Neural cell (in vitro differentiated cells): ENCODE measurements around the gene FNDC3B. TPM values are rescaled to one million over a fixed set of nuclear protein-coding genes. Genes with fewer than 3 reads are reported as not detected.

Source experiments
- H2AFZ ChIP-seq: fragments of 200-600, 300-800 bp; sonication (generic), shearing (Covaris generic); 2 replicates; pipeline ENCODE4 v1.6.0; 2014; ENCODE audit warnings: low read depth, mild to moderate bottlenecking, antibody characterized with exemption, low read length, moderate library complexity
- H3F3A ChIP-seq: fragments of 200-600 bp; shearing (Covaris generic); 2 replicates; pipeline ENCODE4 v1.6.1; 2016; ENCODE audit warnings: mild to moderate bottlenecking, moderate library complexity, mixed read lengths, antibody characterized with exemption, low read length; ENCODE audit not compliant: insufficient read depth, poor library complexity, severe bottlenecking
- H3K27ac ChIP-seq: fragments of 200-600, 300-800 bp; sonication (generic), shearing (Covaris generic); 2 replicates; pipeline ENCODE4 v1.5.1; 2014; ENCODE audit warnings: mild to moderate bottlenecking, low read length, moderate library complexity
- H3K27me3 ChIP-seq: fragments of 300-800, 200-600 bp; sonication (generic), shearing (Covaris generic); 2 replicates; pipeline ENCODE4 v1.6.0; 2014; ENCODE audit warnings: mild to moderate bottlenecking, low read depth, low read length, moderate library complexity; ENCODE audit not compliant: insufficient read depth
- H3K36me3 ChIP-seq: fragments of 300-800, 200-600 bp; sonication (generic), shearing (Covaris generic); 2 replicates; pipeline ENCODE4 v1.5.1; 2014; ENCODE audit warnings: mild to moderate bottlenecking, antibody characterized with exemption, low read length, moderate library complexity; ENCODE audit not compliant: insufficient read depth
- H3K4me2 ChIP-seq: fragments of 300-800, 200-600 bp; sonication (generic), shearing (Covaris generic); 2 replicates; pipeline ENCODE4 v1.6.0; 2014; ENCODE audit warnings: mild to moderate bottlenecking, low read length
- H3K4me3 ChIP-seq: fragments of 300-800, 200-600 bp; sonication (generic), shearing (Covaris generic); 2 replicates; pipeline ENCODE4 v1.5.1; 2014; ENCODE audit warnings: mild to moderate bottlenecking, low read length, moderate library complexity
- H3K79me2 ChIP-seq: fragments of 200-600 bp; shearing (Covaris generic); replicated peaks from 2 replicates; pipeline ENCODE4 v1.6.0; 2014; ENCODE audit warnings: mild to moderate bottlenecking, low read length, moderate library complexity; ENCODE audit not compliant: insufficient read depth
- H3K9ac ChIP-seq: fragments of 300-800, 200-600 bp; sonication (generic), shearing (Covaris generic); 2 replicates; pipeline ENCODE4 v1.6.1; 2016; ENCODE audit warnings: mild to moderate bottlenecking, low read length, mixed read lengths
- H3K9me2 ChIP-seq: fragments of 200-600 bp; shearing (Covaris generic); 2 replicates; pipeline ENCODE4 v1.6.1; 2016; ENCODE audit warnings: mild to moderate bottlenecking, low read length, mixed read lengths; ENCODE audit not compliant: insufficient read depth
- H3K9me3 ChIP-seq: fragments of 200-600, 300-800 bp; sonication (generic), shearing (Covaris generic); 2 replicates; pipeline ENCODE4 v1.6.1; 2016; ENCODE audit warnings: mild to moderate bottlenecking, mixed run types, low read length, moderate library complexity, mixed read lengths
- H4K20me1 ChIP-seq: fragments of 200-600 bp; shearing (Covaris generic); 2 replicates; pipeline ENCODE4 v1.6.1; 2016; ENCODE audit warnings: mild to moderate bottlenecking, mixed run types; ENCODE audit not compliant: insufficient read depth
- CTCF ChIP-seq: fragments of 450-650 bp; IDR thresholded peaks from 2 replicates; pipeline ENCODE4 v1.5.1; 2014; ENCODE audit warnings: antibody characterized with exemption, mild to moderate bottlenecking, moderate library complexity; ENCODE audit not compliant: poor library complexity, severe bottlenecking
- EP300 ChIP-seq: fragments of 450-650 bp; conservative IDR thresholded peaks from 2 replicates; pipeline ENCODE4 v1.6.1; 2014; ENCODE audit warnings: antibody characterized with exemption, mild to moderate bottlenecking, moderate library complexity; ENCODE audit not compliant: poor library complexity, severe bottlenecking
- EZH2 ChIP-seq: fragments of 200-600, 300-800 bp; shearing (Covaris generic), sonication (generic); IDR thresholded peaks from 2 replicates; pipeline ENCODE4 v1.6.1; 2014; ENCODE audit warnings: antibody characterized with exemption, low read length, borderline replicate concordance, mild to moderate bottlenecking; ENCODE audit not compliant: insufficient read depth, poor library complexity, severe bottlenecking
- MXI1 ChIP-seq: fragments of 450-650 bp; conservative IDR thresholded peaks from 2 replicates; pipeline ENCODE4 v1.6.1; 2014; ENCODE audit warnings: antibody characterized with exemption, mild to moderate bottlenecking; ENCODE audit not compliant: poor library complexity, severe bottlenecking
- POLR2AphosphoS5 ChIP-seq: IDR thresholded peaks from 2 replicates; pipeline ENCODE4 v1.6.1; 2012
- RAD21 ChIP-seq: fragments of 450-650 bp; conservative IDR thresholded peaks from 2 replicates; pipeline ENCODE4 v1.6.1; 2014; ENCODE audit warnings: antibody characterized with exemption, mild to moderate bottlenecking, moderate library complexity
- REST ChIP-seq: IDR thresholded peaks from 2 replicates; pipeline ENCODE4 v1.6.1; 2012; ENCODE audit warnings: borderline replicate concordance
- SMC3 ChIP-seq: fragments of 450-650 bp; conservative IDR thresholded peaks from 2 replicates; pipeline ENCODE4 v1.6.1; 2014; ENCODE audit warnings: antibody characterized with exemption, mild to moderate bottlenecking, moderate library complexity; ENCODE audit not compliant: poor library complexity
- TAF1 ChIP-seq: IDR thresholded peaks from 2 replicates; pipeline ENCODE4 v1.6.1; 2012; ENCODE audit warnings: low read depth
- polyA plus RNA-seq: library from polyadenylated mRNA; depleted of rRNA; stranded (reverse); fragments of >200 nt; gene quantifications from 2 replicates; pipeline ENCODE4 v1.2.3, GENCODE V29; 2014

The FNDC3B gene
- polyA plus RNA-seq, 1 donor from 2014 or later, result 4.9 TPM

- Histone ChIP-seq H4K20me1 (no peaks in the 10 kb centered on the region), H3K27ac (no peak overlapping the region), H3K4me2 (no peak overlapping the region), H3K9me3 (no peaks in the 10 kb centered on the region), H3K79me2 (no peaks in the 10 kb centered on the region), H2AFZ (no peak overlapping the region), H3K4me3 (no peak overlapping the region), H3F3A (no peaks in the 10 kb centered on the region), H3K27me3 (no peaks in the 10 kb centered on the region), H3K36me3 (no peaks in the 10 kb centered on the region), H3K9me2 (no peaks in the 10 kb centered on the region), H3K9ac (no peak overlapping the region)
- TF ChIP-seq POLR2AphosphoS5 (no peak), RAD21 (no peak), TAF1 (no peak), EP300 (no peak), CTCF (no peak), EZH2 (no peak), SMC3 (no peak)
Measured at GRCh38 chr3:172129850-172130716, 90.7 kb downstream of the FNDC3B start.

- Histone ChIP-seq H3K27me3 (no peaks in the 10 kb centered on the region), H3K9me3 (no peaks in the 10 kb centered on the region), H4K20me1 (no peaks in the 10 kb centered on the region), H2AFZ (no peak overlapping the region), H3F3A (no peaks in the 10 kb centered on the region), H3K4me3 (no peak overlapping the region), H3K9ac (no peak overlapping the region), H3K9me2 (no peaks in the 10 kb centered on the region), H3K79me2 (no peaks in the 10 kb centered on the region), H3K27ac (no peak overlapping the region), H3K36me3 (no peaks in the 10 kb centered on the region), H3K4me2 (no peak overlapping the region)
- TF ChIP-seq MXI1 (no peak), RAD21 (no peak), SMC3 (no peak), REST (no peak), EZH2 (no peak), POLR2AphosphoS5 (no peak)
Measured at GRCh38 chr3:172130717-172131050, 91.3 kb downstream of the FNDC3B start.
